ENCODE data around the gene ARAF. TPM values are rescaled to one million over a fixed set of nuclear protein-coding genes. Genes with fewer than 3 reads are reported as not detected.
A peak's percentile ranks its signal among the peaks of the same experiment; 100 is the strongest.

Gene ARAF
- total and polyA plus RNA-seq, 2 of the 13 experiments (the other 11 are each of a cell fraction or from before 2014, with no cell fraction given): 18.0 to 33.1 TPM

GRCh38 chrX:47560934-47561658, at the start of gene ARAF (continued):
- TF ChIP-seq ZNF142 (CRISPR knock-in tag; IDR thresholded peaks at IDR 0.05) (0 out of 2 replicates have a peak, but pooled peaks have one; percentile 33), MAZ (IDR thresholded peaks at IDR 0.05; ENCODE audit: borderline replicate concordance, low read depth, low read length) (no peak), MAZ (CRISPR knock-in tag; IDR thresholded peaks at IDR 0.05; ENCODE audit: low read depth) (no peak), TEAD3 (CRISPR knock-in tag; optimal IDR thresholded peaks at IDR 0.05; ENCODE audit: borderline replicate concordance) (peak; percentile 71), ZIK1 (CRISPR knock-in tag; IDR thresholded peaks at IDR 0.05; ENCODE audit: borderline replicate concordance, low read depth) (no peak), HDAC2 (CRISPR knock-in tag; IDR thresholded peaks at IDR 0.05) (no peak), FIP1L1 (IDR thresholded peaks at IDR 0.05; ENCODE audit: borderline replicate concordance, insufficient read depth, low read depth, low read length) (no peak), TCF7 (IDR thresholded peaks at IDR 0.05; ENCODE audit: low read depth) (no peak), ZNF781 (CRISPR knock-in tag; IDR thresholded peaks at IDR 0.05; ENCODE audit: borderline replicate concordance, not compliant biosample characterization) (peak; percentile 16), POLR2A (IDR thresholded peaks at IDR 0.05; ENCODE audit: insufficient read depth in 1 of 2, low read depth in 2 of 2, low read length in 2 of 2) (peak; percentile 52 to 73; a peak in 3 of 4 replicates), BHLHE40 (IDR thresholded peaks at IDR 0.05; ENCODE audit: low read length) (peak; percentile 96), CREB1 (IDR thresholded peaks at IDR 0.05) (peak; percentile 75), CREB1 (CRISPR knock-in tag; IDR thresholded peaks at IDR 0.05) (peak; percentile 88), ZNF501 (CRISPR knock-in tag; IDR thresholded peaks at IDR 0.05) (peak; percentile 68; the same call in 1 of the 2 replicates), NFYC (CRISPR knock-in tag; IDR thresholded peaks at IDR 0.05) (peak; percentile 96), NR2F6 (IDR thresholded peaks at IDR 0.05) (no peak), NR2F6 (CRISPR knock-in tag; IDR thresholded peaks at IDR 0.05) (no peak; the same call in 1 of the 2 replicates), SYNCRIP (IDR thresholded peaks at IDR 0.05; ENCODE audit: insufficient read depth, low read depth, low read length) (no peak), ATRX (CRISPR knock-in tag; IDR thresholded peaks at IDR 0.05; ENCODE audit: borderline replicate concordance) (no peak), MYPOP (CRISPR knock-in tag; IDR thresholded peaks at IDR 0.05) (no peak), ZC3H13 (CRISPR knock-in tag; IDR thresholded peaks at IDR 0.05) (no peak), YY1 (IDR thresholded peaks at IDR 0.05; ENCODE audit: insufficient read depth, insufficient replicate concordance, low read depth, low read length) (peak; percentile 88), ZNF652 (CRISPR knock-in tag; IDR thresholded peaks at IDR 0.05; ENCODE audit: borderline replicate concordance, low read depth) (peak; percentile 55; the same call in 1 of the 2 replicates), RAD21 (CRISPR knock-in tag; IDR thresholded peaks at IDR 0.05) (no peak), NFE2 (CRISPR knock-in tag; IDR thresholded peaks at IDR 0.05) (no peak), ZNF747 (CRISPR knock-in tag; IDR thresholded peaks at IDR 0.05; ENCODE audit: borderline replicate concordance) (no peak), POLR2AphosphoS5 (IDR thresholded peaks at IDR 0.05; ENCODE audit: low read depth, low read length) (peak; percentile 64)
